Transverse colon (tissue), 4 donors: ENCODE results near the gene RPRD1B. TPM values are rescaled to one million over a fixed set of nuclear protein-coding genes. Genes with fewer than 3 reads are reported as not detected.

ENCODE experiments used
- DNase-seq: peaks from one replicate; pipeline ENCODE4 v3.0.0-alpha.2; 2019
- H3K27ac ChIP-seq, 4 donors: fragments of 200-600 bp; sonication (generic); 2 replicates each; pipeline ENCODE4 v1.5.1; 2016 to 2018; ENCODE audit warnings: inconsistent platforms in 4 of 4
- H3K27me3 ChIP-seq: fragments of 200-600 bp; sonication (generic); 2 replicates; pipeline ENCODE4 v1.5.1; 2017; ENCODE audit warnings: inconsistent platforms
- H3K36me3 ChIP-seq, 4 donors: fragments of 200-600 bp; sonication (generic); 2 replicates each; pipeline ENCODE4 v1.5.1; 2017 to 2019; ENCODE audit warnings: inconsistent platforms in 4 of 4
- H3K4me1 ChIP-seq, 4 donors: fragments of 200-600 bp; sonication (generic); 2 replicates each; pipeline ENCODE4 v1.5.1; 2017 to 2020; ENCODE audit warnings: inconsistent platforms in 4 of 4
- H3K4me3 ChIP-seq, 4 donors: fragments of 200-600 bp; sonication (generic); 1 replicate in 1 of 4; 2 replicates in 3 of 4; pipeline versions ENCODE4 v1.5.1 to v1.6.1; 2017 to 2019; ENCODE audit warnings: inconsistent platforms in 4 of 4
- H3K9me3 ChIP-seq, 2 donors: fragments of 200-600 bp; sonication (generic); 2 replicates each; pipeline ENCODE4 v1.5.1; 2017 to 2019; ENCODE audit warnings: inconsistent platforms in 2 of 2
- CTCF ChIP-seq, 5 experiments: fragments of 200-600 bp in 3 of 5; fragments of 450-650 bp in 2 of 5; sonication (generic) in 3 of 5; IDR thresholded peaks; 1 replicate in 2 of 5; 2 replicates in 3 of 5; pipeline ENCODE4 v1.5.1; 2016 to 2017; ENCODE audit warnings: antibody characterized with exemption in 5 of 5, inconsistent platforms in 3 of 5, mild to moderate bottlenecking in 2 of 5, moderate library complexity in 1 of 5
- EP300 ChIP-seq: sonication (generic); formaldehyde crosslinking; IDR thresholded peaks from one replicate; pipeline ENCODE4 v1.6.1; 2017; ENCODE audit warnings: antibody characterized with exemption, low read depth
- POLR2A ChIP-seq: fragments of 450-650 bp; IDR thresholded peaks from one replicate; pipeline ENCODE4 v1.6.1; 2016; ENCODE audit warnings: antibody characterized with exemption, mild to moderate bottlenecking, moderate library complexity
- POLR2AphosphoS5 ChIP-seq, 3 donors: sonication (generic); formaldehyde crosslinking; IDR thresholded peaks; one replicate each; pipeline ENCODE4 v1.6.1; 2016; ENCODE audit warnings: antibody characterized with exemption in 3 of 3
- WGBS, 2 donors: methylation state at CpG; one replicate each; pipeline ENCODE4 v1.1.5; 2018; ENCODE audit warnings: low coverage in 1 of 2; 5-methylcytosine and 5-hydroxymethylcytosine counted together
- in situ Hi-C, 4 donors: fragments of 200-750 bp; cut with MboI; loops; one replicate each; pipeline versions ENCODE4 v1.15.0 to v1.15.1; 2017; ENCODE audit warnings: low sequenced_read_pairs in 3 of 4, low pct_ligation_motif_present in 1 of 4, low pct_unique_long_range_greater_than_20kb in 1 of 4
- intact Hi-C: fragments of 100-400 bp; cut with DNase I; formaldehyde crosslinking; loops from one replicate; pipeline ENCODE4 v1.15.1; 2023; ENCODE audit warnings: low total_unique reads
- total RNA-seq, 4 donors: library from RNA; depleted of rRNA; stranded (reverse); fragments of >200 nt; gene quantifications; one replicate each; pipeline ENCODE4 v1.1.0, GENCODE V29; 2016

RPRD1B gene
- total RNA-seq, 4 donors from 2014 or later, result 16.5 to 35.9 (median 21.0) TPM

GRCh38 chr20:38112261-38112929, 78.8 kb downstream of the RPRD1B start:
- H3K27ac ChIP-seq, result no peak overlapping the region
- no peak for DNase-seq
- 90 to 93% methylated on average over 2 to 14 of the region's 14 CpGs for WGBS, 2 donors
- TF ChIP-seq CTCF (IDR thresholded peaks at IDR 0.05) (no peak), POLR2A (no peak), POLR2AphosphoS5 (IDR thresholded peaks at IDR 0.05) (no peak), EP300 (no peak)
- in situ Hi-C loops (no loop called here), intact Hi-C loops (no loop called here)
- H3K9me3 ChIP-seq, result no peaks in the 10 kb centered on the region
- no peaks in the 10 kb centered on the region for H3K36me3 ChIP-seq
- peaks cover 18 to 35% (median 19%) of the 10 kb centered on the region in 4 donors for H3K4me1 ChIP-seq
- no peak overlapping the region for H3K4me3 ChIP-seq
- no peaks in the 10 kb centered on the region for H3K27me3 ChIP-seq

- Histone ChIP-seq H3K9me3 (no peaks in the 10 kb centered on the region), H3K36me3 (no peaks in the 10 kb centered on the region), H3K4me1 (peaks cover 18 to 34% (median 19%) of the 10 kb centered on the region in 4 donors), H3K27ac (no peak overlapping the region), H3K4me3 (no peak overlapping the region), H3K27me3 (no peaks in the 10 kb centered on the region)
- intact Hi-C loops, result no loop called here
- 90 to 96% methylated on average over 2 to 8 of the region's 8 CpGs for WGBS, 2 donors
- no peak for DNase-seq
- TF ChIP-seq EP300, result no peak
- no peak for TF ChIP-seq POLR2A
- no peak for TF ChIP-seq POLR2AphosphoS5 (IDR thresholded peaks at IDR 0.05)
- TF ChIP-seq CTCF (IDR thresholded peaks at IDR 0.05), result no peak
- in situ Hi-C loops, result no loop called here
These were observed 79.4 kb downstream of the RPRD1B start for GRCh38 chr20:38112930-38113294.

GRCh38 chr20:38113401-38114325, 80.1 kb downstream of the RPRD1B start:
- WGBS, 2 donors, result 52 to 62% methylated on average over 3 to 10 of the region's 10 CpGs
- H3K4me3 ChIP-seq, result no peak overlapping the region
- intact Hi-C loops (no loop called here), in situ Hi-C loops (no loop called here)
- no peak for DNase-seq
- H3K9me3 ChIP-seq, result no peaks in the 10 kb centered on the region
- no peaks in the 10 kb centered on the region for H3K36me3 ChIP-seq
- peaks cover 15 to 26% (median 18%) of the 10 kb centered on the region in 4 donors for H3K4me1 ChIP-seq
- no peaks in the 10 kb centered on the region for H3K27me3 ChIP-seq
- TF ChIP-seq POLR2A (no peak), CTCF (IDR thresholded peaks at IDR 0.05) (peak in 1 of 5 experiments; percentile 7)
- H3K27ac ChIP-seq, result no peak overlapping the region

DNA sequence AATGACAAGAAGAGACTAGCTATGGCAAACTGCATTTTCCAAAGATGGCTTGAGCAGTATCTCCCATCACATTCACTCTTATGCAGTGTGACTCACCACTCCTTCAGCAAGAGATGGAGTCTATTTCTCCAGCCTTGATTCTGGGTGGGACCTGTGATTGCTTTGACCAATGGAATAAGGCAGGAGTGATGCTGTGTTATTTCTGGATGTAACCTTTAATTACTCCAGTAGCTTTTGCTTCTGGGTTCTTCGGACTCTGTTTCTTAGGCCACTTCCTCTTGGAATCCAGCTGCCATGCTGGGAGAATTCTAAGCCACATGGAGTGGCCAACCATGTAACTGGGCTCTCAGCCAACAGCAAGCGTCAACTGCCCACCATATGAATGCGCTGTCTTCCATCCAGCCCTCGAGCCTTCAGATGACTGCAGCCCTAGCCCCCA, 80.8 kb downstream of the RPRD1B start:
- Histone ChIP-seq H3K4me1 (peaks cover 11 to 21% (median 15%) of the 10 kb centered on the region in 4 donors), H3K36me3 (no peaks in the 10 kb centered on the region), H3K4me3 (no peak overlapping the region), H3K9me3 (no peaks in the 10 kb centered on the region), H3K27me3 (no peaks in the 10 kb centered on the region), H3K27ac (no peak overlapping the region)
- TF ChIP-seq EP300 (no peak), POLR2AphosphoS5 (IDR thresholded peaks at IDR 0.05) (no peak)
- DNase-seq, result no peak
- in situ Hi-C loops (no loop called here), intact Hi-C loops (no loop called here)
- 88% methylated on average over 4 of the region's 4 CpGs; no CpG with 5 or more reads in 1 of the 2 donors for WGBS, 2 donors
